Thymus (tissue), 11 donors: ENCODE results near the gene CD74. TPM values are rescaled to one million over a fixed set of nuclear protein-coding genes. Genes with fewer than 3 reads are reported as not detected.
A peak's percentile ranks its signal among the peaks of the same experiment; 100 is the strongest.
"Not testable (repeated sequence)": the region's sequence is repeated elsewhere in the genome, so short reads cannot be mapped to it uniquely, and the experiment has no call there.

ENCODE experiments used
- DNase-seq, 9 donors: peaks; one replicate each; pipeline ENCODE4 v3.0.0-alpha.2; 2013; ENCODE audit warnings: low spot score in 9 of 9, low read depth in 6 of 9, missing footprints in 1 of 9
- H3K27ac ChIP-seq, 2 donors: one replicate each; pipeline ENCODE4 v1.5.1; 2013; ENCODE audit warnings: control low read depth in 1 of 2, low read depth in 1 of 2, low read length in 1 of 2, mild to moderate bottlenecking in 1 of 2, moderate library complexity in 1 of 2
- H3K27me3 ChIP-seq, 2 donors: one replicate each; pipeline ENCODE4 v1.5.1; 2013; ENCODE audit warnings: low read length in 1 of 2; ENCODE audit not compliant: control insufficient read depth in 2 of 2, insufficient read depth in 1 of 2
- H3K36me3 ChIP-seq, 2 donors: one replicate each; pipeline ENCODE4 v1.5.1; 2013; ENCODE audit warnings: low read length in 1 of 2, mild to moderate bottlenecking in 1 of 2, moderate library complexity in 1 of 2; ENCODE audit not compliant: control insufficient read depth in 2 of 2, insufficient read depth in 2 of 2
- H3K4me1 ChIP-seq, 2 donors: one replicate each; pipeline ENCODE4 v1.5.1; 2013; ENCODE audit warnings: low read length in 2 of 2; ENCODE audit not compliant: control insufficient read depth in 2 of 2, insufficient read depth in 2 of 2
- H3K4me3 ChIP-seq, 2 donors: one replicate each; pipeline ENCODE4 v1.5.1; 2013; ENCODE audit warnings: low read length in 2 of 2, control low read depth in 1 of 2, mild to moderate bottlenecking in 1 of 2
- H3K9me3 ChIP-seq, 2 donors: one replicate each; pipeline ENCODE4 v1.5.1; 2013; ENCODE audit warnings: low read length in 1 of 2, mild to moderate bottlenecking in 1 of 2; ENCODE audit not compliant: control insufficient read depth in 2 of 2, insufficient read depth in 1 of 2
- WGBS: extraction: QIAGEN DNeasy Blood & Tissue Kit; methylation state at CpG from one replicate; pipeline ENCODE4 v1.1.7; 2013; 5-methylcytosine and 5-hydroxymethylcytosine counted together
- polyA plus RNA-seq: library from polyadenylated mRNA; stranded (reverse); fragments of 200-250 nt; gene quantifications from one replicate; pipeline ENCODE4 v1.2.3, GENCODE V29; 2013
- total RNA-seq: library from RNA; stranded (reverse); fragments of 120-200 nt; gene quantifications from one replicate; pipeline ENCODE4 v1.2.4, GENCODE V29; 2013
- donor health status: healthy.

CD74 gene
- total and polyA plus RNA-seq, 2 donors, result 1,741 to 2,730 TPM

GRCh38 chr5:150422075-150422474, 9.4 kb upstream of the CD74 start:
- no peak overlapping the region for H3K27ac ChIP-seq

DNA sequence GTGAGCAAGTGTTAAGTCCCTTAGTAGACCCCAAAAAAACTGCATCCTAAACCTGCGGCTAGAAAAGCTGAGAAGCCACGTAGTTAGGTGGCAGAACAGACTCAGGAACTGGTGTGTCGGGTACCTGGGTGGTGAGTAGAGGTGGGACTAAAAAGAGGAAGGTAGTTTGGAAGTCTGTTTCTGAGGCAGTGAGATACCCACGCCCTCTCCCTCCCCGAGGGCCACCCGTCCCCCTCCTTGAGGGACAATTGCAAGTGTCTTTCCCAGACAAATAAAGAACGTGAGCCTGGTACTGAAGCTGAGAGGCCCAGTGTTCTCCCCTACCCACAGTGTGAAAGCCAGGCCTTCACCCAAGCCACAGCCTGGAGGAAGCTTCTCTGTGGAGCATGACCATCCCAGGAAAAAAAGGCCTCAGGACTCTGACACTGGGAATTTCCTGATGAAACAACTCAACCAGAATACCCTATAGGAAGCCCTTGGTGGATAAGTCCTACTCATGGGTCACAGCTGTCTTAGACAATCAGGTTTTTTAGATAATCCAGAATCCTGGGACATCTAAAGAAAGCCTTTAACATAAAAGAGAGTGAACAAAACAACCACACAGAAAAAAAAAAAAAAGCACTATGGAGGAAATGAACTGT, 7.0 kb upstream of the CD74 start:
- Histone ChIP-seq H3K4me3 (no peak overlapping the region), H3K27ac (no peak overlapping the region), H3K9me3 (no peaks in the 10 kb centered on the region), H3K27me3 (no peaks in the 10 kb centered on the region), H3K4me1 (no peaks in the 10 kb centered on the region), H3K36me3 (no peaks in the 10 kb centered on the region)
- DNase-seq, result no peak
- WGBS, result 25% methylated on average over 7 of the region's 7 CpGs

More at GRCh38 chr5:150422075-150422474, 9.4 kb upstream of the CD74 start:
- Histone ChIP-seq H3K4me1 (no peaks in the 10 kb centered on the region), H3K27me3 (no peaks in the 10 kb centered on the region), H3K9me3 (no peaks in the 10 kb centered on the region), H3K4me3 (no peak overlapping the region), H3K36me3 (no peaks in the 10 kb centered on the region)
- 71% methylated on average over 4 of the region's 4 CpGs for WGBS
- DNase-seq, result no peak

DNA sequence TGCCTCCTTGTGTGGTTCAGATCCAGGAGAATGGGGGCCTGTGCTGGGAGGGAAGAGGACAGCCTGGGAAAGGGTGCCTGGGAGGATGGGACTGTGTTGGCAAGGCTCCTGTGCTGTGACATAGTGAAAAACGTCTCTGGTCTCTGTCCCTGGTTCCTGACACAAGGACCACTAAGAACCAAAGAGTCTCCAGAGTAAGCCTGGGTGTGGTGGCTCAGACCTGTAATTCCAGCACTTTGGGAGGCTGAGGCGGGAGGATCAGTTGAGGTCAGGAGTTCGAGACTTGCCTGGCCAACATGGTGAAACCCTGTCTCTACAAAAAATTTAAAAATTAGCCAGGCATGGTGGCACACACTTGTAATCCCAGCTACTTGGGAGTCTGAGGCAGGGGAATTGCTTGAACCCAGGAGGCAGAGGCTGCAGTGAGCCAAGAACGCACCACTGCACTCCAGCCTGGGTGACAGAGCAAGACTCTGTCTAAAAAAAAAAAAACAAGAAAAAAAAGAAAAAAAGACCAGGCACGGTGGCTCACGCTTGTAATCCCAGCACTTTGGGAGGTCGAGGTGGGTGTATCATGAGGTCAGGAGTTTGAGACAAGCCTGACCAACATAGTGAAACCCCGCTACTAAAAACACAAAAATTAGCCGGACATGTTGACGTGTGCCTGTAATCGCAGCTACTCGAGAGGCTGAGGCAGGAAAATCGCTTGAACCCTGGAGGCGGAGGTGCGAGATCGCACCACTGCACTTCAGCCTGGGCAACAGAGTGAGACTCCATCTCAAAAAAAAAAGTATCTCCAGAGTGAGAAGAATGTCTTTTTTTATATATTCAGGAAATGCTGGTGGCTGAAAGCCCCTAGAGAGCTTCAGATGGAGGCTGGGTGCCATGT, 1.4 kb upstream of the CD74 start:
- not testable (repeated sequence) for DNase-seq, H3K9me3 ChIP-seq, H3K36me3 ChIP-seq, H3K4me3 ChIP-seq, H3K27me3 ChIP-seq
- 97% methylated on average over 16 of the region's 16 CpGs for WGBS
- Histone ChIP-seq H3K27ac (peak overlapping the region; percentile 93 to 96), H3K4me1 (peaks cover 9 to 42% of the 10 kb centered on the region in 2 donors)

DNA sequence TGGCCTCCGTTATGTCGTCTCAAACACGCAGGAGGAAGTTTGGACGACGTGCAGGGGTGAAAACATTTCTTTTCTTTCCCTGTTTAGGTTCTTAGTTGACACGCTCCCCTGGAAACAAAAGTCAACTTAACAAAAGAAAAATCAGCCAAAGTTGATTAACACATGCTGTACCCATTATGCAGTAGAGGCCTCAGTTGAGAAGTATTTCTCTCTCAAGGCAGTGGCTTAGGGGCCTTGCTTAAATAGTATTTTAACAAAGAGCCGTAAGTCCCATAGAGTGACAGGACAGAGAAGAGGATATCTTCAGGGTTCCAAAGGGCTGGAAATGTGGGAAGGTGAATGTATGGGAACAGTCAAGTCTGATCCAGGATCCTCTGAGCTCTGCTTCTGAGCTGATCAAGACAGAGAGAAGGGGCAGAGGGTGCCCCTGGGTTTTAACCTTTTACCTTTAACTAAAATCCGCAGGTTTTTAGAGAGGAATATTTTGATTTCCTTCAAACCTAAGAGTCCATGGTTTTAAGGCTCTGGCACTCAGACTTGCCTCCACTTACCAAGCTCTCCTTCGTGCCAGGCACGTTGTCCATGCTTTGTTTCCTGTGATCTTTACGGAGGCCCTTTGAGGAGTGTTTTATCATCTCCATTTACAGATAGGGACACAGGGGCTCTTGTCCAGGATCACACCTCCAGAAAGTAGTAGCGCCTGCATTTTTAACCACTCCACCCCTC, 629 bp upstream of the CD74 start:
- Histone ChIP-seq H3K9me3 (no peaks in the 10 kb centered on the region), H3K4me3 (peak overlapping the region; percentile 54 to 66), H3K36me3 (peaks cover 2 to 3% of the 10 kb centered on the region in 2 donors), H3K4me1 (peaks cover 9 to 45% of the 10 kb centered on the region in 2 donors), H3K27ac (peak overlapping the region; percentile 93 to 96), H3K27me3 (no peaks in the 10 kb centered on the region)
- no peak for DNase-seq
- 67% methylated on average over 12 of the region's 12 CpGs for WGBS

DNA sequence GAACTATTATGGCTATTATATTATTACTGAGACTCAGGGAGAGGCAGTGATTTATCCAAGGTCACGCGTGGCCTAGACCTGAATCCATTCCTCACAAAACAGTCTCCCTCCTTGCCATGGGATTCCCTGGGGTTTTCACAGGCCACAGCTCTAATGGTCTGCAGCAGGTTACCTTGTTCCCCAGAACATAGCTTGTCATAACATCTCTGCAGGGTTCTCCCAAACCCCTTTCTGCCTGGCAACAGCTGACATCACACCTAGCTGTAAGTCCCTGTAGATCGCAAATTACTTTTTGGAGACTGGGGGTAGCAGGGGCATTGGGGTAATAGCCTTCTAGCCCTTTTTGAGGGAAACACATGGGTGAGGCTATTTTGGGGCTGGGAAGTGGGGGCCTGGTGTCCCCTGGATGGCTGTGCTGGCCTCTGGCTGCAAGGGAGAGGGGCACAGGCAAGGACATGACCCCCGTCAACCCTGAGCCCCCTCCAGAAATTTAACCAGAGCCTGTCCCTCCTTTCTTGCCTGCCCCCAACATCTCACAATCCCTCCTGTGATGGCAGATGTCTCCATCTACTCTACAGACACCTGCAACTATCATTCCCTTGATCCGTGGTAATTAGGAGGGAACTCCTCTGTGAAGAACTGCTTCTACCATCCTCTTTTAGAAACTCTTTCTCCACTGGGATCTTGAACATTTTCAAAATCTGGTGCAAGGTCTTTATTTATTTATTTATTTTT, 1.3 kb downstream of the CD74 start:
- peak overlapping the region; percentile 83 to 92 for H3K27ac ChIP-seq
- peak in 4 of 9 donors; percentile 31 to 61 (median 46) for DNase-seq
- H3K9me3 ChIP-seq, result no peaks in the 10 kb centered on the region
- H3K36me3 ChIP-seq, result peaks cover 8 to 16% of the 10 kb centered on the region in 2 donors
- WGBS, result 44% methylated on average over 5 of the region's 5 CpGs
- H3K4me3 ChIP-seq, result peak overlapping the region; percentile 11 to 66
- H3K27me3 ChIP-seq, result no peaks in the 10 kb centered on the region
- H3K4me1 ChIP-seq, result peaks cover 9 to 46% of the 10 kb centered on the region in 2 donors

DNA sequence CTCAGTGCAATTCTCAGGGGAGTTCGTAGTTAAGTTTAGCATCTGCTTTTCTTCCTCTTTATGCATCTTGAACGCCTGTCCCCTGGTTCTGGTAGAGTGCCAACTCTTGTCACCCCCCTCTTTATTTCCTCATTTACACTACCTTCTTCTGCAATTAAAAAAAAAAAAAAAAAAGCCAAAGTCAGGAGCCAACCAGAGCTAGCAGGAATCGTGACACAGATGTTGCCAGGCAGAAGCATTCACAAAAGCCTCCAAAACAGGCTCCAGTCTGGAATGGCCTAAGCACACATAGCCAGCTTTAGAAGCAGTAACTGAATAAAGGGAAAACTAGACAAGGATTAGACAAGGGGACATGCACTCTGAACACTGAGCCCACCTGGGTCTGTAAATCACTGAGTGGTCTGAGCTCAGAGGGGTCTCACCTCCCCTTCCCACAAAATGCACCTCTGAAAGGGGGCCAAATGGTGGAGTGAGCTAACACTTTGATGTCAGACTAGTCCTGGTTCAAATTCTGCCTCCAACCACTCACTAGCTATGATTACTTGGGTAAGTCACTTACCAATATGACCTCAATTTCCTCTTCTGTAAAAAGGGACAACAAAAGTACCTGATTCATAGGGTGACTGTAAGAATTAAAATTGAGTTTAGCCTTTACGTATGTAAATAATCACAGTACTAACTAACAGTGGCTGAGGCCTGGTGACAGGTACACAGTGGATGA, 2.0 kb downstream of the CD74 start:
- 17% methylated on average over 4 of the region's 4 CpGs for WGBS
- Histone ChIP-seq H3K4me1 (peaks cover 9 to 46% of the 10 kb centered on the region in 2 donors), H3K9me3 (no peaks in the 10 kb centered on the region), H3K4me3 (peak overlapping the region; percentile 19 to 66), H3K27ac (peak overlapping the region; percentile 85 to 92), H3K27me3 (no peaks in the 10 kb centered on the region), H3K36me3 (peaks cover 15 to 24% of the 10 kb centered on the region in 2 donors)
- peak in 8 of 9 donors; percentile 42 to 78 (median 54) for DNase-seq

- Histone ChIP-seq H3K27me3 (no peaks in the 10 kb centered on the region), H3K27ac (peak overlapping the region; percentile 83 to 92), H3K4me1 (peaks cover 9 to 46% of the 10 kb centered on the region in 2 donors), H3K4me3 (peak overlapping the region; percentile 19 to 66), H3K9me3 (no peaks in the 10 kb centered on the region), H3K36me3 (peaks cover 22 to 30% of the 10 kb centered on the region in 2 donors)
- 9% methylated on average over 15 of the region's 15 CpGs for WGBS
- DNase-seq, result peak in 8 of 9 donors; percentile 40 to 77 (median 52)
Measured at GRCh38 chr5:150409638-150410523, 2.8 kb downstream of the CD74 start.
